Endothelial cell of umbilical vein (primary cell): ENCODE data around the gene RAPH1. TPM values are rescaled to one million over a fixed set of nuclear protein-coding genes. Genes with fewer than 3 reads are reported as not detected.

Experiments used
- BruUV-seq: library from RNA; stranded (reverse); fragments of 400-500 nt; replicated peaks from 2 replicates; lab custom pipeline; 2021; lab: Mats Ljungman, UMichigan
- CTCF ChIA-PET: fragments of 300-600, 350-600 bp; sonication (Branson Sonifier 250); formaldehyde crosslinking; loops from one replicate; lab custom pipeline; 2021; ENCODE audit warnings: antibody characterized with exemption, inconsistent platforms; lab: Charles Lee
- POLR2A ChIA-PET: fragments of 300-600, 350-600 bp; sonication (Branson Sonifier 250); formaldehyde crosslinking; loops from one replicate; lab custom pipeline; 2021; ENCODE audit warnings: antibody characterized with exemption, inconsistent platforms; lab: Charles Lee
- DNase-seq: peaks from one replicate; pipeline ENCODE4 v3.0.0-alpha.2; 2011; ENCODE audit warnings: low read depth, low spot score
- FAIRE-seq: peaks from 2 replicates; lab custom pipeline; 2011; peaks lifted over from hg19 to GRCh38; lab: Jason Lieb, UNC
- H2AFZ ChIP-seq: 2 replicates; pipeline ENCODE4 v1.6.0; 2012; ENCODE audit warnings: low read depth, low read length, control low read depth, inconsistent platforms
- H3K27ac ChIP-seq: 2 replicates; pipeline ENCODE4 v1.5.1; 2011; ENCODE audit warnings: low read depth, mild to moderate bottlenecking, control low read depth, low read length, moderate library complexity; ENCODE audit not compliant: insufficient read depth
- H3K27me3 ChIP-seq, 2 experiments: 2 replicates each; pipeline versions ENCODE4 v1.6.0 to v1.6.1; 2011; ENCODE audit warnings: low read length in 2 of 2, mixed read lengths in 1 of 2; ENCODE audit not compliant: control insufficient read depth in 2 of 2, insufficient read depth in 2 of 2
- H3K36me3 ChIP-seq, 2 experiments: 2 replicates in 1 of 2; 3 replicates in 1 of 2; pipeline ENCODE4 v1.5.1; 2011; ENCODE audit warnings: low read length in 2 of 2, mild to moderate bottlenecking in 1 of 2, moderate library complexity in 1 of 2; ENCODE audit not compliant: control insufficient read depth in 2 of 2, insufficient read depth in 2 of 2; ENCODE audit errors: extremely low read depth in 1 of 2
- H3K4me1 ChIP-seq: 3 replicates; pipeline ENCODE4 v1.5.1; 2011; ENCODE audit warnings: mild to moderate bottlenecking, low read length; ENCODE audit not compliant: control insufficient read depth, insufficient read depth; ENCODE audit errors: extremely low read depth
- H3K4me2 ChIP-seq: 2 replicates; pipeline ENCODE4 v1.6.1; 2011; ENCODE audit warnings: low read length, control low read depth, mixed read lengths; ENCODE audit not compliant: insufficient read depth
- H3K4me3 ChIP-seq, 3 experiments: fragments of 200-600 bp in 1 of 3; sonication (generic), shearing (Covaris generic) in 1 of 3; replicated peaks in 1 of 3; 2 replicates each; pipeline ENCODE4 v1.5.1; 2011 to 2016; ENCODE audit warnings: control low read depth in 3 of 3, low read length in 3 of 3, mild to moderate bottlenecking in 2 of 3, inconsistent platforms in 1 of 3, low read depth in 1 of 3, moderate library complexity in 1 of 3; ENCODE audit not compliant: insufficient read depth in 1 of 3
- H3K79me2 ChIP-seq: 2 replicates; pipeline ENCODE4 v1.6.0; 2012; ENCODE audit warnings: low read length, inconsistent platforms; ENCODE audit not compliant: control insufficient read depth, insufficient read depth
- H3K9ac ChIP-seq: replicated peaks from 2 replicates; pipeline ENCODE3; 2011; ENCODE audit warnings: low read length, control low read depth; ENCODE audit not compliant: insufficient read depth; ENCODE audit errors: extremely low read depth
- H3K9me1 ChIP-seq: replicated peaks from 3 replicates; pipeline ENCODE4 v1.6.0; 2011; ENCODE audit warnings: mild to moderate bottlenecking, low read length; ENCODE audit not compliant: control insufficient read depth, insufficient read depth; ENCODE audit errors: extremely low read depth
- H3K9me3 ChIP-seq: replicated peaks from 2 replicates; pipeline ENCODE4 v1.5.1; 2012; ENCODE audit warnings: low read length, inconsistent platforms; ENCODE audit not compliant: control insufficient read depth, insufficient read depth
- H4K20me1 ChIP-seq: replicated peaks from 2 replicates; pipeline ENCODE3; 2011; ENCODE audit warnings: mild to moderate bottlenecking, low read length; ENCODE audit not compliant: control insufficient read depth, insufficient read depth; ENCODE audit errors: extremely low read depth
- EZH2 ChIP-seq: IDR thresholded peaks from 2 replicates; pipeline ENCODE4 v1.6.1; 2012; ENCODE audit warnings: borderline replicate concordance, low read depth, mild to moderate bottlenecking, moderate library complexity, low read length, inconsistent platforms; ENCODE audit not compliant: severe bottlenecking
- FOS ChIP-seq: IDR thresholded peaks from 2 replicates; pipeline ENCODE4 v1.6.1; 2011; ENCODE audit warnings: mild to moderate bottlenecking, low read length, moderate library complexity, borderline replicate concordance; ENCODE audit not compliant: insufficient read depth
- GATA2 ChIP-seq: IDR thresholded peaks from 2 replicates; pipeline ENCODE4 v1.7.0; 2011; ENCODE audit warnings: low read depth, mild to moderate bottlenecking, moderate library complexity, mixed read lengths, low read length; ENCODE audit not compliant: insufficient read length, insufficient read depth
- JUN ChIP-seq: IDR thresholded peaks from 2 replicates; pipeline ENCODE4 v1.6.1; 2011; ENCODE audit warnings: borderline replicate concordance, low read depth; ENCODE audit not compliant: insufficient read length, insufficient read depth
- MAX ChIP-seq: IDR thresholded peaks from 2 replicates; pipeline ENCODE4 v1.6.1; 2011; ENCODE audit not compliant: insufficient read depth, insufficient read length
- MYC ChIP-seq: IDR thresholded peaks from one replicate; pipeline ENCODE4 v1.6.1; 2011; ENCODE audit warnings: mild to moderate bottlenecking, low read depth, low read length
- POLR2A ChIP-seq: IDR thresholded peaks from 2 replicates; pipeline ENCODE4 v1.6.1; 2012; ENCODE audit warnings: low read depth, mild to moderate bottlenecking, control low read depth, low read length
- POLR2AphosphoS5 ChIP-seq: IDR thresholded peaks from 2 replicates; pipeline ENCODE4 v1.6.1; 2012; ENCODE audit warnings: low read depth, mild to moderate bottlenecking, control low read depth, low read length, moderate library complexity; ENCODE audit not compliant: insufficient read depth
- dilution Hi-C: fragments of 300-500 bp; cut with MboI; formaldehyde crosslinking; loops from one replicate; pipeline ENCODE4 v1.15.0; 2019; ENCODE audit warnings: low sequenced_read_pairs; ENCODE audit not compliant: extremely low pct_ligation_motif_present
- intact Hi-C: fragments of 100-400 bp; cut with micrococcal nuclease; formaldehyde crosslinking; loops from one replicate; pipeline ENCODE4 v1.10.0; 2022
- polyA plus RNA-seq, 4 experiments: library from polyadenylated mRNA; depleted of rRNA in 3 of 4; stranded (reverse) in 3 of 4; unstranded in 1 of 4; fragments of >200 nt; gene quantifications; 2 replicates each; pipeline versions ENCODE4 v1.2.1 to v1.2.3, GENCODE V29; 2011 to 2012; ENCODE audit warnings: missing spikeins in 1 of 4
- total RNA-seq: library from RNA; stranded (reverse); gene quantifications from 2 replicates; pipeline ENCODE4 v1.2.3, GENCODE V29; 2021
- TF ChIP-seq, protein P1 (sequence below), 2 donors: IDR thresholded peaks; 1 replicate in 1 of 2; 2 replicates in 1 of 2; pipeline ENCODE4 v1.5.1; 2011; ENCODE audit warnings: low read length in 2 of 2, mild to moderate bottlenecking in 2 of 2, moderate library complexity in 2 of 2, control low read depth in 1 of 2, inconsistent platforms in 1 of 2, low read depth in 1 of 2; ENCODE audit not compliant: insufficient read depth in 1 of 2; ENCODE audit errors: extremely low read depth in 1 of 2

The RAPH1 gene
- total and polyA plus RNA-seq, 2 donors (not counting 3 experiments of a cell fraction or from before 2014, with no cell fraction given): 5.1 to 59.5 TPM

DNA sequence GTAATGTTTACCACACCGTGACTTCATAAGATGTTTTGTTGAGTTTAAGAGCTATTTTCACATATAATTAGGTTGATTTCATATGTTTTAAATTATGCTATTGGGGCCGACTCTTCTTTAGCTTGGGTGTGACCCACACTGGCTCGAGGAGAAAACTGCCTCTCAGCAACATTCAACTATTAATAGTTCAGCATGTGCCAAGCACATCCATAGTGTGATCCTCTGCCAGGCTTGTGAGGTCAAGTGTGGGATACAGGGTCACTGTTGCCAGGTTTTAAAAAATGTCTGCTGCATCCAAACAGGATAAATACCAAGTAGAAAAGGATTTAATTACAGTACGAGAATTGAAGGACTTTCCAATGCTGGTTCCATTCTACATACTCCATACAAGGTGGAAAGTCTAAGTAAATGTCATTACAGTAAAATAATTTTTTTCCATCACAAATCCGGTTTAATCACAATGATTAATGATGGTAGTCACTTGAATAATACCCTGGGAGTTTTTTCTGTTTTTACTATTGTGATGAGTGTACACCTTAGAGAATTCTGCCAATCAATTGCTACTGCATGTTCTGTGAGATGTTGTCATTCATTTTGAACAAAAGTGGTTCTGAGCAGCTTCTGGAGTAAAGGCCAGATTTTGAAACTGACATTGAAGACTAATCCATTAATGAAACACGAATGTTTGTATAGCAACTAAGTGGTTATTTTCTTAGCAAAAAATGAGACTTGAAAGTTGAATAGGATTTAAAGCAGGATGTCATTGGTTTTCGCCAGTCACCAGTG is 122.4 kb downstream of the RAPH1 start:
- ChIA-PET CTCF (interaction anchor here (0.8 kb wide), 2 partner anchors 16 to 21 kb away, joined by 3 read pairs; no protein-coding TSS in a partner anchor), POLR2A (no interaction called here)
- TF ChIP-seq JUN: no peak
- TF ChIP-seq POLR2A: no peak
- TF ChIP-seq MAX: no peak
- no peak for TF ChIP-seq MYC
- TF ChIP-seq FOS: no peak
- TF ChIP-seq POLR2AphosphoS5: no peak
- no peak for TF ChIP-seq GATA2
- no peak for TF ChIP-seq EZH2
- TF ChIP-seq, protein P1, sequence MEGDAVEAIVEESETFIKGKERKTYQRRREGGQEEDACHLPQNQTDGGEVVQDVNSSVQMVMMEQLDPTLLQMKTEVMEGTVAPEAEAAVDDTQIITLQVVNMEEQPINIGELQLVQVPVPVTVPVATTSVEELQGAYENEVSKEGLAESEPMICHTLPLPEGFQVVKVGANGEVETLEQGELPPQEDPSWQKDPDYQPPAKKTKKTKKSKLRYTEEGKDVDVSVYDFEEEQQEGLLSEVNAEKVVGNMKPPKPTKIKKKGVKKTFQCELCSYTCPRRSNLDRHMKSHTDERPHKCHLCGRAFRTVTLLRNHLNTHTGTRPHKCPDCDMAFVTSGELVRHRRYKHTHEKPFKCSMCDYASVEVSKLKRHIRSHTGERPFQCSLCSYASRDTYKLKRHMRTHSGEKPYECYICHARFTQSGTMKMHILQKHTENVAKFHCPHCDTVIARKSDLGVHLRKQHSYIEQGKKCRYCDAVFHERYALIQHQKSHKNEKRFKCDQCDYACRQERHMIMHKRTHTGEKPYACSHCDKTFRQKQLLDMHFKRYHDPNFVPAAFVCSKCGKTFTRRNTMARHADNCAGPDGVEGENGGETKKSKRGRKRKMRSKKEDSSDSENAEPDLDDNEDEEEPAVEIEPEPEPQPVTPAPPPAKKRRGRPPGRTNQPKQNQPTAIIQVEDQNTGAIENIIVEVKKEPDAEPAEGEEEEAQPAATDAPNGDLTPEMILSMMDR (IDR thresholded peaks at IDR 0.05; ENCODE audit: extremely low read depth in 1 of 2, insufficient read depth in 1 of 2, low read depth in 1 of 2, low read length in 2 of 2): no peak
- no TSS peak for BruUV-seq
- no peaks in the 10 kb centered on the region for H3K9me1 ChIP-seq
- no peak for DNase-seq
- H2AFZ ChIP-seq: no peak overlapping the region
- intact Hi-C loops (no loop called here), dilution Hi-C loops (no loop called here)
- no peak for FAIRE-seq
- no peak overlapping the region for H3K27ac ChIP-seq
- H4K20me1 ChIP-seq: no peaks in the 10 kb centered on the region
- peaks cover 1 to 7% of the 10 kb centered on the region in 2 experiments for H3K36me3 ChIP-seq
- H3K9ac ChIP-seq: no peak overlapping the region
- H3K4me3 ChIP-seq: no peak overlapping the region
- H3K4me2 ChIP-seq: no peak overlapping the region
- no peaks in the 10 kb centered on the region for H3K79me2 ChIP-seq
- no peaks in the 10 kb centered on the region for H3K4me1 ChIP-seq
- no peaks in the 10 kb centered on the region for H3K27me3 ChIP-seq
- no peaks in the 10 kb centered on the region for H3K9me3 ChIP-seq
